Measurements from ENCODE around the gene SERPIND1.
A peak's percentile ranks its signal among the peaks of the same experiment; 100 is the strongest.

The SERPIND1 gene

DNA sequence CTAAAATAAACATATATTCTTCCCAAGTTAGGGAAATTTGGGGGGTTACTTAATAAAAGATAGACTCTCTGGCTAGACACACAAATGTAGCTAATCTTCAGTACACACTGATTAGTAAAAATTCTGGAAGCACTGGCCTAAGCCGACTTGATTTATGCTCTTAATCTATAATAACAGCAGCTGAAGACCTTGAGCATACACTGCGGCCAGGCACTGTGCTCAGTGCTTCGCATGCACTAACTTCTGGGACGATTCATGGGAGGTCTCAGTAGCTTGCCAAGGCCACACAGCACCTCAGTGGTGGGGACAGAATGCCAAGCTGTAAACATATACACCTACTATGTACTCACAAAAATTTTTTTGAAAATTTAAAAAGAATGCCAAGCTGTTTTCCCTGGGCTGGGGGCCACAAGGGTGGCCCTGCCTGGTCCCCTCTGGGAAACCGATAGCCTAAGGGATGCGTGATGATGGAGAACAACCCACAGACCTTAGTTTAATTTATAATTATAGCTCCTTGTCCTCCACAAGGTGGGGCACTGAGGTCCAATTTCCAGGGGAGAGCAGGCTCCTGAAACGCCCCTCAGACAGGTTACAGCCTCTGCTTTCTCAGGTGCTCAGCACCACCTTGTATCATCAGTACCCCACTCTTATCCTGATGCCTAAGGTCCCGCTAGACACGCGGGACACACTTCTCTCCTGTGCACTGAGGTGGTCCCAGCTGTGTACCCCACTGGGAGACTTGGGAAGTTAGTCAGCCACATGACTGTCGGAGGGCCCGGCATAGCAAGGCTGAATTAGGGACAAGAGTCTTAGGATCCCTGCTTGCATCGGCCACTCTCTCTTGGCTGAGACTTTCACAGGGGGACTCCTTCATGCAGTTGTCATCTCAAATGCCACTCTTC is 20.1 kb downstream of the SERPIND1 start:
- no peak for DNase-seq

- no peak for DNase-seq
Measured at GRCh38 chr22:20794650-20795413, 20.9 kb downstream of the SERPIND1 start.

- DNase-seq: no peak
Measured at GRCh38 chr22:20796731-20797130, 22.8 kb downstream of the SERPIND1 start.

DNA sequence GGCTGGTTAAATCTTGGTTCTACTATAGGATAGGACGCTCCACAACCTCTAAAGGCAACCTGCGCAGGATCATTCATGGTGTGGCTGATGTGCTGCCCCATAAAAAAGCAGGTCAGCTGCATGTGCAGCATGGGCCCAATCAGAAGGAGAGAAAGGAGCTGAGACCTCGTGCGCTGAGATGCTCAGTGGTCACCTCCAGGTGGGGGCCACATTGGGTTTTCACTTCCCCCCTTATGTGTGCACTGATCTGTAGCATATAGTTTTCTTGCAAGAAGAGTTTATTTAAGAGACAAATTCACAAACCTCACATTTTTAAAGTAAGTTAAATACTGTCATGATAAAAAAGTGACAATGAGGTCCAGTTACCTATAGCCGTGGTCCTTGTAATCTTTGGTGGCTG is 24.3 kb downstream of the SERPIND1 start:
- no peak for DNase-seq

DNA sequence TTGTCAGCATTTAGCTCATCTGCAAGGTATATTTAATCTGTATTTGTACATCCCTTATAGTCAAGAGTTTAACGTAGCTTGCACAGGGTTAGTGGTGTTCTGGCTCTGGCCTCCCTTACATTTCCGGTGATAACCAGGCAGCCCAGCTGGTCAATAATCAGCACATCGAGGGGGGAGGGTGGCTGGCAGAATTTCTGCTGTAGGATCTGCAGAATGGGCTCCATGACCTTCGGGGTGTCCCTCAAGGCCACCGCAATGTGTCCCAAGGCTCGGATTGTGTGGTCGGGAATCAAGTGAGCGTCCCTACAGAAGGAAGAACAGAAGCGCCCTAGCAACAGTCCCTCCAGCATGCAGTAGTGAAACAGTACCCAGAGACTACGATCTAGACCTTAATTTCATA is 25.1 kb downstream of the SERPIND1 start:
- DNase-seq: no peak

- no peak for DNase-seq
Measured at GRCh38 chr22:20799449-20799848, 25.5 kb downstream of the SERPIND1 start.

- no peak for DNase-seq
Measured at GRCh38 chr22:20802452-20802851, 28.5 kb downstream of the SERPIND1 start.

- DNase-seq: no peak
Measured at GRCh38 chr22:20802922-20803553, 29.1 kb downstream of the SERPIND1 start.

GRCh38 chr22:20803696-20804324 is 29.9 kb downstream of the SERPIND1 start:
- peak; percentile 6 for DNase-seq

DNA sequence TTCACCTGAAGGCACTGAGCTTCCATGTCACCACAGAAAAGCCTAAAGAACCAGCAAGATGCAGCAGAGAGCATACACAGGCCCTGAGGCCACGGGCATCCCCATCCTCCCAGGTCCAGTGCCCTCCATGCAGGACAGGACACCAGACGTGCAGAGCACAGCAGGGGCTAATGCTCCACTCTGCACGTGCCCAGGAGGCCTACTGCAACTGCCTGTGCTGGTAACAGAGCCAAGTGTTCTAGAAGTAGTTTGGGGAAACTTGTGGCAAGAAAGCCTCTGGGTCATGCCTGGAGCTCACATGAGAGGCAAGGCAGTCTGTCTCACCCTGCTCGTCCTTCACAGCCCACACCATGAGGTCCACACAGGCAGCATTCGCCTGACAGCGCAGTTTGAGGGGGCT is 30.7 kb downstream of the SERPIND1 start:
- DNase-seq: no peak

GRCh38 chr22:20805972-20806471 is 32.1 kb downstream of the SERPIND1 start:
- no peak for DNase-seq

- DNase-seq: no peak
Measured at GRCh38 chr22:20807315-20807752, 33.4 kb downstream of the SERPIND1 start.

DNA sequence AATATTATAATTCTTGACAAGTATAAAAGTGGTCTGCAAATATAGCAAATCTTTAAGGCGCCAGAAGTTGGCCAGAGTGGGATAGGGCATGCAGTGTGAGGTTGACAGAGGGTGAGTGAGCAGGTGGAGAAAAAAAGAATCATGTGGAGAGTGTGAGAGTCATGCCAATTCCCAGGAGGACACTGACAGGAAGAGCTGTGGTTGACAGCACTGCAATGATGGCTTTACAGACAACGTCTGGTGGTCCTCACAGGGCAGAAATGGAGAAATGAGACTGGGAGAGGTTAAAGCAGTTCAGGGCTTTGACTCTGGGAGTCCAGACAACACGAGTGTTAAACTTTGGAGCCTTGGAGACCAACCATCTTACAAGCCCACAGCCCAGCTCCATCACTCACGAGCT is 34.9 kb downstream of the SERPIND1 start:
- no peak for DNase-seq

- no peak for DNase-seq
Measured at GRCh38 chr22:20809538-20810185, 35.7 kb downstream of the SERPIND1 start.

- no peak for DNase-seq
Measured at GRCh38 chr22:20810645-20811044, 36.7 kb downstream of the SERPIND1 start.

DNA sequence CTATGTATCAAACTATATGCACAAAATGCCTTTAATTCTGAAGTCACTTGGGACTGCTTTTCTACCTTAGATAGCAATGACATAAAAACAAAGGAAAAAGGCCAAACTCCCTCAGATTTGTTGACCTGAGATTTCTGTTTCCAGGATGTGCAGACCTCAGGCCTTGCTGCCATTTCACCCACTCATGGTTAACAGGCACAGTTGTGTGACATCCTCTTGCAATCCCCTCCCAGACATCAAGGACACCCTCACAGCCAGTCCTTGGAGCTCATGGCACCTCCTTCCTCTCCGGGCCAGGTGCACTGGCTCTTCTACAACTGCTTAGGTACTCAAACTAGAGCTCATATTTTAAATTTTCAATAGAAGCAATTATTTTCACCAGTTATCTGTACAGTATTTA is 37.3 kb downstream of the SERPIND1 start:
- DNase-seq: no peak

DNA sequence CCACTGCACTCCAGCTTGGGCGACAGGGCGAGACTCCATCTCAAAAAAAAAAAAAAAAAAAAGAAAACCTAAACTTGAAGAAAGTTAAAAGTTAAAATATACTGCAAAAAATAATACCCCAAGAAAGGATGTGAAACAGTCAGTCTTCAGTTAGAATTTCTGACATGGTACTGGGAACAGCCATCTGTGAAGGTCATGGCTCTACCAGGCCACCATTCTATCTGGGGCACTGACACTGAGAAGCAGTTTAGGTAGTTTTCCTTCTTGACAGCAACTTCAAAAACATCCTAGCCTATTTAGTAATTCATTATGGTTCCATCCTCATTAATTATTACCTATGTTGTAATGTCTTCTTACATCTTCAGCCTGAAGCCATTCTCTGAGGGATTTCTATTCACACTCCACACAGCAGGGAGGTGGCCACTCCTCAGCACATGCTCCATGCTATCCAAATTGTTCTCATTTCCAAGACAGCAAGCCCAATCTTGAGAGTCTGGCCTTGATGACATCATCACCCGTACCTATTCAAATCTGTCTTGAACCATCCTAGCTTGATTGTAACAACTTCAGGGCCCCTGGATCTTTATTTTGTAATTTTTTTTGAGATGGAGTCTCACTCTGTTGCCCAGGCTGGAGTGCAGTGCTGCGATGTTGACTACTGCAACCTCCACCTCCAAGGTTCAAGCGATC is 38.2 kb downstream of the SERPIND1 start:
- no peak for DNase-seq

GRCh38 chr22:20813056-20813455 is 39.1 kb downstream of the SERPIND1 start:
- no peak for DNase-seq

- no peak for DNase-seq
Measured at GRCh38 chr22:20814221-20814808, 40.4 kb downstream of the SERPIND1 start.

GRCh38 chr22:20815477-20816050 is 41.7 kb downstream of the SERPIND1 start:
- no peak for DNase-seq

DNA sequence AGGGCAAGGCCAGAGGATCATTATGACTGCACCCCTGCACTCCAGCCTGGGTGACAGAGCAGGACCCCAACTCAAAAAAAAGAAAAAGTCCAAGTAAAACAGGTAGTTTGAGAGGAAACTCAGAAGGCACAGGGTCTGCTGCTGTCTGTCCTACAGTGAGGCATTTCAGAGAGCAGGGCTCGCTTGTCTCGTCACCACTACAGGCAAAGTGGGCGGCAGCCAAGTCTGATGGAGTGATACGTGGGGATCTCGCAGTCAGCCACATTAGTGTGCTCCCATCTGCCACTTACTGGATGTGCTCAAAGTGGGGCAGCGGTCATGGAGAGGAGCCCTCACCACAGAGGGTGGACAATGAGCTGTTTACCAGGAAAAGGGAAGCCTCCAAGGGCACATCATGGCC is 42.6 kb downstream of the SERPIND1 start:
- no peak for DNase-seq

Data from NCI-H2171 (cell line).